GM19463 (cell line): Measurements from ENCODE around the gene HHAT.

Source experiments
- ATAC-seq: cut with Tn5 transposase; IDR thresholded peaks from one replicate; pipeline ENCODE4 v1.9.1; 2021; ENCODE audit warnings: mild to moderate bottlenecking, moderate library complexity; ENCODE audit not compliant: unreplicated experiment

The HHAT gene

GRCh38 chr1:210437111-210437510 lies 108.4 kb downstream of the HHAT start:
- no peak for ATAC-seq

- ATAC-seq, result no peak
Measured at GRCh38 chr1:210437781-210438180, 109.1 kb downstream of the HHAT start.

DNA sequence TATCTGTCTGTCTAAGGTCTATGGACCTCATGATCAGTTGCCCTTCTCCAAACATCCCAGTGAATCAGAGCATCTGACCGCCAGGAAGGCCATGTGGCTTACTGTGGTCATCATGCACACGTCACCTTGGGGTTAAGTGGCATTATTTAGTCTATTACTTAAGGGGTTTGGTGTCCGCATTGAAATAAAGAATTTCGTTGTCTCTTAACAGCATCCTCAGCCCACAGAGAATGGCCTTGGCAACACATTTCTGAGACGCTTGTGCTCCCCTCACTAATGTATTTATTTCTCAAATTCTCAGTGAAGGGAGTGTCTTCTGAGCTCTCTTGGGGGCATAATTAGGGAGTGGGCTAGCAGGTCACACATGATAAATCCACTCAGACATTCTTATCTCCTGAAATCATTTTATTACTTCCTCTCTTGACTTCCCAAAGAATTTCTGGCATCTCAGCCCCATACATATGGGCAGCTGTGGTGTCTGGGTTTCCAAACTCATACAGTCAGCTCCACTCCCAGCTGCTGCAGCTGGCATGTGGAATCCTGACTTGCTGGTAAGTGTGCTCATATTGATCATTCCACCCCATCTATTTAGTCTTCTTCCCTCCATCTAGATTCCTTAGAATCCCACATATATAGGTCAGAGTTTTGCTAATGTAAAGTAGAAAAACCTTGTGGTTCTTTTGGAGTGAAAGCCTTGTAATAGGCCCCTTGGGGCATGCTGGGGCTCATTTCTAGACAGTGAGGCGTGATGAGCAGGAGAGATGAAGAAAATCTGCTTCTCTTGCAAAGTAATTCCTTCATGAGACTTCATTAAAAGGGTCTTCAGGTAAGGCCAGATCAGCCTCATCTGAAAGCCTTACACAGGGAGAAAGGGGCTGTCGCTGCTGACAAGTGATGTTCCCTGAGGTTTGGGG lies 110.5 kb downstream of the HHAT start:
- no peak for ATAC-seq

DNA sequence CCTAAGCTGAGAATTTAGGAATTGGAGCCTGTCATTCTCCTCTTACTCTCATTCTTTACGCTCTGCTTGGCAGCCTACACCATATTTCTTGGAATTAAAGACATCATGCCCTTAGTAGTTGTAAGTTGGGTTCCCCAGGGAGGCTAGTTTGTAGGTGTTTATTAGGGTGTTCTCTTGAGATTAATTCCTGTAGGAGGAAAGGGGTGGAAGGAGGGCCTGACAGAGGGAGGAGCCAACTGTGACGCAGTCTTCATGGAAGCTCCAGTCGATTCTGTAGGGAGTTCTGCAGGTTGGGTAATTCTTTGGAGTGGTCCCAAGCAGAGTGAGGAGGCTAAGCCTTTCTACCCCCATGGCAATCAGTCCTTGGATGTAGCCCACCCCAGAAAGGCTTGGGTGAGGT lies 111.4 kb downstream of the HHAT start:
- no peak for ATAC-seq

- ATAC-seq, result no peak
Measured at GRCh38 chr1:210441028-210441427, 112.3 kb downstream of the HHAT start.

- no peak for ATAC-seq
Measured at GRCh38 chr1:210445485-210445884, 116.8 kb downstream of the HHAT start.

DNA sequence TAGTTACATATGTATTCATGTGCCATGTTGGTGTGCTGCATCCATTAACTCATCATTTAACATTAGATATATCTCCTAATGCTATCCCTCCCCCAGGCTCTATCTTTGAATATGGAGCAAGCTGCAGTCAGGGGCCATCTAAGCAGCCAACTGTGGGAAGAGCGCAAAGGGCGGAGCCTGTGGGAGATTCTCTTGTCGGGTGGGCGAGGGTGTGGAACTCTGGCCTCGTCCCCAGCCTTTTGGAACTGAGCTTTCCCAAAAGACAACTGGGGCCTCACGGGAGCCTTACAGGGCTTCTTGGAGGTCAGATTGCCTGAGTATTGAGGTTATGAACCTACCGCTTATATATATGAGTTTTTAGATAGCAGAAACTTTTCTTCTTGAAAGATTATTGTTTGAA lies 117.2 kb downstream of the HHAT start:
- no peak for ATAC-seq

GRCh38 chr1:210446479-210446878 lies 117.8 kb downstream of the HHAT start:
- ATAC-seq, result peak; percentile 53

- ATAC-seq, result no peak
Measured at GRCh38 chr1:210447456-210448057, 118.9 kb downstream of the HHAT start.

DNA sequence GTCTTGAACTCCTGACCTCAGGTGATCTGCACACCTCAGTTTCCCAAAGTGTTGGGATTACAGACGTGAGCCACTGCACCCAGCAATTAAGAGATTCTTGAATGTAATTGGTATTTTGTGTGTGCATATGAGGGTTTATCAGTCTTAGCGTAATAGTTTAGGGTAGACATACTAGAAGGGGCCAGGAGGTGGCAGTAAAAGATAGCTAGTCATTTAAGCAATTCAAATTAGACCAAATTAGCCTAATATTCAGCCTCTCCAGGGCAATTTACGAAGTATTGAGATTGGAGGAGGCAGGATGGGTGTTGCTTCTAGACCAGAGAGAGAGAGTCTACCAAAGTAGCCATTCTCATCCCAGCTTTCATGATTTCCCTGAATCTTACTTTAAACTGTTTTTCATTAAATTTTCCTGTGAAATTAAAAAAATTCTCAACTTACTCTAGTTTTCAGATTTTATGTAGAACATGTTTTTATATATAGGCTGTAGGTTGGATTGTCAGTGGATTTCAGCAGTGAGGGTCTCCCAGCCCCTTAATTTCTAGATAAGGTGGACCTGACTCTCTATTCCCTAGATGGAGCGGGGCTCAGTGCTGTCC lies 119.7 kb downstream of the HHAT start:
- ATAC-seq, result no peak

DNA sequence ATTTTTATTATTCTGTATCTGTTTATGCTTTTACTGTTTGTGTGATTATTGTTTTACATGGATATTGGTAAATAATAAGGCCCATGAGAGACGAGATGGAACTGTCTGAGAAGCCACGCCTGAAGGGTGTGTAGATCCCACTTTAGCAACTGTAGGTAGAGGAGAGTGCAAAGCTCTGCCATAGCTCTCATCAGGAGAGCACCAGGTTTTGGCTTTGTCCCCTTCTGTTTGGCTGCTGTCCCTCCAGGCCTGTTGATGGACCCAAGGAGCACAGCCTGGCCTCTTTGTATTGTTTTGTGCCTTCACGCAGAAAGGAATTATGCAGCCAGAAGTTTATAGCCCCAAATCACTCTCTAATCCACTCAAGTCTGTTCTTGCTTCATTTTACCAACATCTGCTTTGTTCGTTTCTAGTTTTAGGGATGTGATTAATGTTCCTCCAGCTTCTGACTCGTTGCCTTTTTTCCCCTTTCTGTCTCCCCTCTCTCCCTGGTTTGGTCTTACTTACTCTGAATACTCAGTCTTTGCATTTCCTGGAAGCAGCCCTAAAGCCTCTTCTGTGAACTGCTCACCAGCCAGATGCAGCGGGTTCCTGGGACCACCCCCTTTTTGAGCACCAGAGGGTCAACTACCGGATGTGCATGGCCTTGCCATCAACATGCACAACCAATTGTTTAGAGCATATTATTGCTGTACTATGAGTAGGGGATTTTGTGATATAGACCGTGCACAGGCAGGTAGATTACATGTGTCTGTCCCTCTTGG lies 127.3 kb downstream of the HHAT start:
- no peak for ATAC-seq

DNA sequence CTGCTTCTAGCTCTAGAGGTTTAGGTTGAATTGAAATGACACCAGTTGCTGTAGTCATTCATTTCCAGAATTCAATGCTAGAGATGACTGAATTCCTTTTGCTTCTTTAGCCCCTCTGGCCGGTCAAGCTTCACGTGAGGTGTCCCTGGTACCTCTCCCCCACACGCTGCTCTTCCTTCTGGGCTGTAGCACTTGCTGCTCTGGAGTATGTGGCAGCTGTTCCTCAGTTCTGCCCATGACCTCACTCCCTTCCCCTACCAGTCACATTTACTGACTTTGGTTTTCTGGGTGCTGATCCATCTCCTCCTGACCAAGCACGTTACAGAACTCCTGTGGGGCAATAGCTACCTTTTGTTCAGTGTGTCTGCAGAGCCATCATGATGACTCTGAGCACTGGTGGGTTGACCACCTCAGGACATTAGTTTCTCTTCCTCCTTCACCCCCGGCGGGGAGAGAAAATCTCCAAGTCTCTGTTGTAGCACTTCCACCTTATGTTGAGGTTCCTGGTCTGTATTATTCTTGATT lies 128.1 kb downstream of the HHAT start:
- no peak for ATAC-seq

DNA sequence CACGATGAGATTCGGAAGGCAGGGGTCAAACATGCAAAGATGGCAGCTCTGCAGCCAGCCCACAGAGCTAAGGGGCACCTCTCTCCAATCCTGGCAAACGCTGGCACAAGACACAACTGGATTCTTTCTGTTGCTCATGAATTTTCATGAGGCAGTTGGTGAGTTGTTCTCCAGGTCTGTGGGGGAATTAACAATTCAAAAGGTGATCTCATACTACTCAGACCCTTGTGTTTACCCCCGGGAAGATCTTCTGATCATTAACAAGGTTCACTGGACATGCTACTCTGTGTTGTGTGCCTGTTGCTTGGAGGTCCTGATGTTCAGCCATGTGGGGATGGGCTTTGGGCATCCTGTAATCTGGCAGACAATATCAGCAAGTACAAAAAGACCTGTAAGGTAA lies 128.9 kb downstream of the HHAT start:
- ATAC-seq, result no peak

- ATAC-seq, result no peak
Measured at GRCh38 chr1:210464519-210465039, 135.9 kb downstream of the HHAT start.

DNA sequence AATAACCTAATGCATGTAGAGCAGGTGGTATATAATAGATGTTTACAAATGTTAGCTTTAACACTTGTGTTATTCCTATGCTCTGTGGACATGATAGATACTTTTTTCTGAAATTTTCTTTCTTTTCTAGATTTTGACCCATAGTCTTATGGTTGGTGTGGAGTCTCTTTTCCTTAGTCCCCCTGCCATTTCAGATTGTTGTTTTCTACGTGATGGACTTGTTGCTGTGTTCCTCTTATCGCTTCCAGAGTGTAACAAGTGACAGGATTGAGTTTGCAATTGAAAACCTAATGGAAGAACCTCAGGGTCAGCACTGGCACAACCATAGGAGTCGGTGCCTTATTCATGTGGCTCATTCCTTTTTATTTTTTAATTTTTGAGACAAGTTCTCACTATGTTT lies 136.4 kb downstream of the HHAT start:
- ATAC-seq, result no peak

- no peak for ATAC-seq
Measured at GRCh38 chr1:210467440-210468043, 138.8 kb downstream of the HHAT start.

- ATAC-seq, result no peak
Measured at GRCh38 chr1:210469441-210469840, 140.7 kb downstream of the HHAT start.

DNA sequence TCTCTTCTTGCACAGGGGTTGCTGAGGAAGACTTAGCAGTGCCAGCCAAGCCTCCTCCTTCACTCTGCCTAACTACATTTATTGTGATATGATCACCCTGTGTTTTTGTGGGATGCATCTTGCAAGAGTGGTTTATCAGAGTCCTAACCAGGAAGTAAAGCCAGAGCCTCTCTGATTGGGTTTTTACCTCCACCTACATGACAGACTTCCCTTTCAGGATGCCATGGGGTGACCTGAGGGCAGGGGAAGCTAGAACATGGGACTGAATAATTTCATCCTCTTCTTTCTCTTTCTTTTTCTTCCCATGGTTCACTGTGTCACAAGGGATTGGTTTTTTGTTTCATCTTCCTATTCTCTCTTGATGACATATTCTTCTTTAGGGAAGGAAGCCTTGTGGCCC lies 146.6 kb downstream of the HHAT start:
- no peak for ATAC-seq

GRCh38 chr1:210475806-210476205 lies 147.1 kb downstream of the HHAT start:
- no peak for ATAC-seq

DNA sequence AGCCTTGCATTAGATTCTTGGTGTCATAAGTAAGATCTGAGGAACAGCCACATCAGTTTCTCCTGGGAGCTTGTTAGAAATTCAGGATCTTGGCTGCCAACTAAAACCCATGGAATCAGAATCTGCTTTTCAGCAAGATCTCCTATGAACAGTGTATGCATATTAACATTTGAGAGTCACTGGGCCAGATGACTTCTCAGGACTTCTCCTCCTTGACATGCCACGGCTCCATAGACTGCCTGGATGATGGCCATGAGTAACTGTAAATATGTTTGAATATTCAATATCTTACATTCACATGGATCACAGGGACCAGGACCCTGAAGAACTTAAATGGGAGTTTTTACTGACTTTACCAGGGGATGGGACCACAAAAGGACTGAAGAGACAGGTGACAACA lies 148.0 kb downstream of the HHAT start:
- ATAC-seq, result no peak
